Stimulated activated effector memory CD8-positive, alpha-beta T cell treated with anti-CD3 and anti-CD28 coated beads, Interleukin-12 subunit alpha, Interleukin-12 subunit beta, amount 100 ng/mL, for 72 hours (primary cell): Measurements from ENCODE around the gene TMEM121.
"Not testable (repeated sequence)": the region's sequence is repeated elsewhere in the genome, so short reads cannot be mapped to it uniquely, and the experiment has no call there.

Experiments
- ATAC-seq: fragments of 150-1000 bp; cut with Tn5 transposase; 2 replicates; pipeline ENCODE4 v1.10.0; 2021
- DNase-seq, 2 donors: peaks; one replicate each; pipeline ENCODE4 v3.0.0; 2021 to 2022; ENCODE audit warnings: low spot score in 2 of 2
- H3K27ac Mint-ChIP-seq: one replicate; pipeline ENCODE4 v1.8.0; 2022; ENCODE audit warnings: mild to moderate bottlenecking, mixed read lengths
- H3K36me3 Mint-ChIP-seq: one replicate; pipeline ENCODE4 v1.8.0; 2022; ENCODE audit warnings: mild to moderate bottlenecking, mixed read lengths
- H3K4me1 Mint-ChIP-seq: one replicate; pipeline ENCODE4 v1.8.0; 2022; ENCODE audit warnings: mixed read lengths
- H3K4me3 Mint-ChIP-seq: one replicate; pipeline ENCODE4 v1.8.0; 2022; ENCODE audit warnings: mild to moderate bottlenecking, mixed read lengths
- H3K9me3 Mint-ChIP-seq: one replicate; pipeline ENCODE4 v1.8.0; 2022; ENCODE audit warnings: mixed read lengths

The TMEM121 gene

DNA sequence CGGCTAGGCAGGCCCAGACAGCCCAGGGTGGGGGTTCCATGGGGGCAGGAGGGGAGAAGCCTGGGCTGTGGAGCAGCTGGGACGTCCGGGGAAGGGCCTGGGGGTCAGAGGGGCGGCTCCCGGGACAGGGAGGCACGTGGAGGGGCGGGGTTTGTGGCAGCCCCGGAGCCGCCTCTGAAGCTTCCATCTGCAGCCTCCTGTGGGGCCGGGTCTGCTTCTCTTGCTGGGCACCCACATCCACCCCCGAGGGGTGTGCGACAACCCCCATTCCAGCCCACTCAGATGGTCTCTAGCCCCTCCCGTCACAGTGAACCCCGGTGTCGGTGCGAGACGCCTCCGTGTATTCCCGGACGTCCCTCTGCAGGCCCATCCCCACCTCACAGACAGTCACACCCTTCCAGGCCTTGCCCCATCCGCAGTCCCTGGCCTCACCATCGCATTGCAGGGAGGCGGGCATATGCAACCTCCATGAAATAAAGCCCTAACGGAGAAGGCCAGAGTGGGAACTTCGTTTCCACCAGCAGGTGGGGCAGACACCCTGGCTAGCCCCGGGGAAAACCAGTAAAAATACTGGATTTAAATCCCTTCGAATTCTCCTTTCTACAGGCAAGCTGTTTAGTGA is 33.8 kb downstream of the TMEM121 start:
- H3K4me1 Mint-ChIP-seq: peaks cover 17% of the 10 kb centered on the region
- not testable (repeated sequence) for H3K9me3 Mint-ChIP-seq, H3K36me3 Mint-ChIP-seq, DNase-seq, H3K27ac Mint-ChIP-seq, H3K4me3 Mint-ChIP-seq
- ATAC-seq: peak; percentile 54

DNA sequence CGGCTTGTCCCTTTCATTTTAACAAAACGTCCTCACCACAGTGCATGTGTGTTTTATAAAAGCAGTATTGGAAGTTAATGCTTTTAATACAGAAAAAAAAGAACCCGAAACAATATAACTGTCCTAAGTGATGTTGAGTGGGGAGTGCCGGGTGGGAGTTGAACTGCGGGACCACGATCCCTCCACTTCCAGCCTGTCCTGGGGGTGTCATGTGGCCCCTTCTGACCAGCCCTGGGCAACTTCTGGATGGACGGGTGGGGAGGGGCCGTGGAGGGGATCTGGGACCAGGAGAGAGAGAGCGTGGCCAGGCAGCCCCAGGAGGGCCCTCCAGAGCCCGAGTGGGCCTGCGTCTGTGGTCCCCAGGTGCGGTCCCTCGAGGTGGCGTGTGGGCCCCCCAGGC is 35.0 kb downstream of the TMEM121 start:
- H3K4me1 Mint-ChIP-seq: peaks cover 21% of the 10 kb centered on the region
- not testable (repeated sequence) for ATAC-seq, H3K4me3 Mint-ChIP-seq, DNase-seq, H3K27ac Mint-ChIP-seq, H3K9me3 Mint-ChIP-seq, H3K36me3 Mint-ChIP-seq

GRCh38 chr14:105562713-105563346 is 36.4 kb downstream of the TMEM121 start:
- Mint-ChIP-seq H3K4me3 (no peak overlapping the region), H3K4me1 (peaks cover 21% of the 10 kb centered on the region), H3K36me3 (peaks cover 1% of the 10 kb centered on the region), H3K27ac (peak overlapping the region; percentile 91), H3K9me3 (peaks cover 9% of the 10 kb centered on the region)
- ATAC-seq: no peak
- no peak for DNase-seq

- Mint-ChIP-seq H3K9me3 (peaks cover 9% of the 10 kb centered on the region), H3K36me3 (peaks cover 6% of the 10 kb centered on the region), H3K4me1 (peaks cover 21% of the 10 kb centered on the region), H3K4me3 (no peak overlapping the region), H3K27ac (peak overlapping the region; percentile 91)
- DNase-seq (no peak), ATAC-seq (no peak)
Observed at GRCh38 chr14:105563347-105563737, 37.0 kb downstream of the TMEM121 start.

GRCh38 chr14:105564536-105564935 is 38.2 kb downstream of the TMEM121 start:
- not testable (repeated sequence) for H3K36me3 Mint-ChIP-seq, H3K27ac Mint-ChIP-seq, DNase-seq, H3K9me3 Mint-ChIP-seq, ATAC-seq, H3K4me3 Mint-ChIP-seq
- H3K4me1 Mint-ChIP-seq: peaks cover 21% of the 10 kb centered on the region

GRCh38 chr14:105565185-105565919 is 39.0 kb downstream of the TMEM121 start:
- peaks cover 21% of the 10 kb centered on the region for H3K4me1 Mint-ChIP-seq
- not testable (repeated sequence) for H3K36me3 Mint-ChIP-seq, DNase-seq, ATAC-seq, H3K27ac Mint-ChIP-seq, H3K9me3 Mint-ChIP-seq, H3K4me3 Mint-ChIP-seq

DNA sequence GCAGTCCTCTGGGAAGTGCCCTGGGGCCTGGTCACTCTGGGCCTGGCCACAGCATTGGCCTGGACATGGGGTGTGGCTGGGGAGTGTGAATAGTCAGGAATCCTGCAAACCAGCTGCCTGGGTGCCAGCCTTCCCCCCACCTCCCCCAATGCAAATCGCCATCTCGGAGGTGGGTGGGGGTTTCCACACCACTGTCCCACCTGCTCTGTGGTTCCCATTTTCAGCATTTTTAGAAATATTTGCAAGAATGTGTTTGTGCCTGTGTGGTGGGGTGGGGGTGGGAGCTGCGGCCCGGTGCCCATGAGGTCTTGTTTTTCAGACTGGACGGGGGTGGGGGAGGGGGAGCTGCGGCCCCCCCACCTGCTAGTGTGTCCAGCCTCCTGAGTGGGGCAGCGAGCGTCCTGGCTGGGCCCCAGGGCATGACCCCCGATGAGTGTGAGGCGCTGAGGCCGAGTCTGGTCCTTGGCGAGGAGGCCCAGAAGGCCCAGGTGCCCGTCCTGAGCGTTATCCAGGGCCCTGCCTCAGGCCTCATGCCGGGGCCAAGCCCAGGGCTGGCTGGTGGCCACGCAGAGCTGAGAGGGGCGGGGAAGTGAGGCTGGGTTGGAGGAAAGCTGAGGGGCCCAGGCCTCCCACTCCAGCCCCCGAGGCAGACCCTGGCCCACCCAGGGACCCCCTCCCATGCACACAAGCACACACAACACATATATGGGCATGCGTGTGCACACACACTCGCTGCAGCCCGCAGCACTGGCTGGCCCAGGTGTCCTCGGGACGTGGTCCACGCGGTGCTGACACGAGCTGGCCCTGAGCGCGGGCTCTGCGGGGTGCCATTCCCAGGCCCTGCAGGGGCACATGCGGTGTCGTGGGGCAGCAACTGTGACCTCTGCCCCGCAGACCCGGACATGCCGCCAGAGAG is 40.1 kb downstream of the TMEM121 start:
- H3K4me3 Mint-ChIP-seq, DNase-seq, H3K27ac Mint-ChIP-seq, H3K36me3 Mint-ChIP-seq, H3K9me3 Mint-ChIP-seq, ATAC-seq: not testable (repeated sequence)
- H3K4me1 Mint-ChIP-seq: peaks cover 21% of the 10 kb centered on the region

DNA sequence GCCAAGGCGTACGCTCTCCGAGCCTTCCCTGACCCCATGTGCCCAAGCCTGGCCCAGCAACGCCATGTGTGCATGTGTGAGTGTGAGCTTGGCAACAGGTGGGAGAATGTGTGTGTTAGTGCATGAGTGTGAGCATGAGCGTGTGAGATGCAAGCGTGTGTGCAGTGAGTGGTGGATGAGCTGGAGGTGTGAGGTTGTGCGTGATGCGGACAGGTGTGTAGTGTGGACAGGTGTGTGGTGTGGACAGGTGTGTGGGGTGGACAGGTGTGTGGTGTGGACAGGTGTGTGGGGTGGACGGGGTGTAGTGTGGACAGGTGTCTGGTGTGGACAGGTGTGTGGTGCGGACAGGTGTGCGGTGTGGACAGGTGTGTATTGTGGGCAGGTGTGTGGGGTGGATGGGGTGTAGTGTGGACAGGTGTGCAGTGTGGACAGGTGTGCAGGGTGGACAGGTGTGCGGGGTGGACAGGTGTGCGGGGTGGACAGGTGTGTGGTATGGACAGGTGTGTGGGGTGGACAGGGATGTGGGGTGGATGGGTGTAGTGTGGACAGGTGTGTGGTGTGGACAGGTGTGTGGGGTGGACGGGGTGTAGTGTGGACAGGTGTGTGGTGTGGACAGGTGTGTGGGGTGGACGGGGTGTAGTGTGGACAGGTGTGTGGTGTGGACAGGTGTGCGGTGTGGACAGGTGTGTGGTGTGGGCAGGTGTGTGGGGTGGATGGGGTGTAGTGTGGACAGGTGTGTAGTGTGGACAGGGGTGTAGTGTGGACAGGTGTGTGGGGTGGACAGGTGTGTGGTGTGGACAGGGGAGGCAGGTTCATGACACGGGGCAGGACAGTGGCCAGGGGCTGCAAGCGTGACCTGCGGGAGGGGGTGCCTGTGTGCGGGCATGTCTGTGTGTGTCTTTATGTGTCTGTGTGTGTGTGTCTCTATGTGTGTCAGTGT is 41.1 kb downstream of the TMEM121 start:
- peaks cover 18% of the 10 kb centered on the region for H3K4me1 Mint-ChIP-seq
- not testable (repeated sequence) for DNase-seq, H3K9me3 Mint-ChIP-seq, H3K36me3 Mint-ChIP-seq, H3K27ac Mint-ChIP-seq, ATAC-seq, H3K4me3 Mint-ChIP-seq

DNA sequence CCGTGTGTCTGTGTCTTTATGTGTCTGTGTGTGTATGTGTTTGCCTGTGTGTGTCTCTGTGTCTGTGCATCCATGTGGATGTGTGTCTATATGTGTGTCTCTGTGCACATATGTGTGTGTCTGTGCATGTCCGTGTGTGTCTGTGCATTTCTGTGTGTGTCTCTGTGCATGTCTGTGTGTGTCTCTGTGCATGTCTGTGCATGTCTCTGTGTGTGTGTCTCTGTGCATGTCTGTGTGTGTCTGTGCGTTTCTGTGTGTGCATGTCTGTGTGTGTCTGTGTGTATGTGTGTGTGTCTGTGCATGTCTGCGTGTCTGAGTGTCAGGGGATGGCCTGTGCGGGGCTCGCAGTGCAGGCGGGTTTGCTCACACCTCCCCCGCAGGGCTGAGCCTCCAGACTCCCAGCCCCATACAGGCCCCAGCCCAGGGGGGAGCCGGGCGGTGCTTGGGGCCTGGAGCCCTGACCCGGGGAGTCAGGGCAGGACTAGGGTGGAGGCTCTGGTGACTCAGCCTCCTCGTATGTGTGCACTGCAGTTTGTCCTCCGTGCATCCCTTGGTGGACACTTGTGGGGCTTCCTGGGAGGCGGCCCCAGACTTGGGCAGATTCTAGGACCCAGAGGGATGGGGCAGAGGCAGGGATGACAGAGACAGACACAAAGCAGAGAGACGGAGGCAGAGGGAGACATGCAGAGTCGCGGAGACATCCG is 41.9 kb downstream of the TMEM121 start:
- H3K4me3 Mint-ChIP-seq, DNase-seq: not testable (repeated sequence)
- peak; percentile 62 for ATAC-seq

DNA sequence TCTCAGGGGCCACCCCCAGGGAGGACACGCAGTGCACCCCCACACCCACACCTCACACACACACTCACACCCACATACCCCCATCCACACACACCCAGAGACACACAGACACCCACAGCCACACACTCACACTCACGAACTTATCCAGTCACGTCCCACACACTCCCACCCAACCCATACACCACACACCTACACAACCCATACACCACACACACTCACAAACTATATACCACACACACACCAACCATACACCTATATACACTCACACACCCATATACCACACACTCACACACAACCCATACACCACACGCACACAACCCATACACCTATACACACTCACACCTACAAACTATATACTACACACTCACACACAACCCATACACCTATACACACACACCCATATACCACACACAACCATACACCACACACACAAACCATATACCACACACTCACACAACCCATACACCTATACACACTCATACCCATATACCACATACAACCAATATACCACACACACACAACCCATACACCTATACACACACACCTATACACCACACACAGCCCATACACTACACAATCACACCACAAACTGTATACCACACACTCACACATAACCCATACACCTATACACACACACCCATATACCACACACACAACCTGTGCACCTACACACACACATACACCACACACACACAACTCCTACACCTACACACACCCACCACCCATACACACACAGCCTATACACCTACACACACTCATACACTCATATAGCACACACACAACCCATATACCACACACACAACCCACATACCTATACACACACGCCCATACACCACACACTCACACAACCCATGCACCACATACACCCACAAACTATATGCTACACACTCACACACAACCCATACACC is 42.7 kb downstream of the TMEM121 start:
- no peaks in the 10 kb centered on the region for H3K9me3 Mint-ChIP-seq
- peaks cover 6% of the 10 kb centered on the region for H3K36me3 Mint-ChIP-seq
- DNase-seq (no peak), ATAC-seq (no peak)
- H3K4me1 Mint-ChIP-seq: peaks cover 7% of the 10 kb centered on the region
- no peak overlapping the region for H3K27ac Mint-ChIP-seq
- H3K4me3 Mint-ChIP-seq: no peak overlapping the region

More for the DNA sequence above, 41.9 kb downstream of the TMEM121 start:
- not testable (repeated sequence) for H3K36me3 Mint-ChIP-seq, H3K4me1 Mint-ChIP-seq, H3K27ac Mint-ChIP-seq, H3K9me3 Mint-ChIP-seq

- H3K27ac Mint-ChIP-seq: no peak overlapping the region
- no peak for DNase-seq
- no peak overlapping the region for H3K4me3 Mint-ChIP-seq
- peaks cover 6% of the 10 kb centered on the region for H3K36me3 Mint-ChIP-seq
- H3K4me1 Mint-ChIP-seq: peaks cover under 1% of the 10 kb centered on the region
- H3K9me3 Mint-ChIP-seq: no peaks in the 10 kb centered on the region
- no peak for ATAC-seq
Observed at GRCh38 chr14:105570482-105570881, 44.1 kb downstream of the TMEM121 start.

GRCh38 chr14:105571181-105571951 is 45.0 kb downstream of the TMEM121 start:
- not testable (repeated sequence) for H3K4me3 Mint-ChIP-seq, H3K36me3 Mint-ChIP-seq, ATAC-seq, H3K9me3 Mint-ChIP-seq, DNase-seq, H3K27ac Mint-ChIP-seq, H3K4me1 Mint-ChIP-seq
